DOHH2 (cell line): Measurements from ENCODE around the gene TIAM2.

Experiments used
- H3F3A ChIP-seq: fragments of 200-600 bp; sonication (generic), shearing (Covaris generic); 2 replicates; pipeline ENCODE4 v1.6.0; 2016; ENCODE audit warnings: antibody characterized with exemption, mild to moderate bottlenecking; ENCODE audit not compliant: control insufficient read depth, insufficient read depth
- H3K27ac ChIP-seq: fragments of 200-600 bp; sonication (generic); 2 replicates; pipeline ENCODE4 v1.5.1; 2014; ENCODE audit warnings: low read depth, mild to moderate bottlenecking, low read length, moderate library complexity
- H3K27me3 ChIP-seq: fragments of 200-600 bp; sonication (generic); 2 replicates; pipeline ENCODE4 v1.6.1; 2014; ENCODE audit warnings: mild to moderate bottlenecking, low read length, mixed read lengths; ENCODE audit not compliant: control insufficient read depth
- H3K36me3 ChIP-seq: fragments of 200-600 bp; sonication (generic); 2 replicates; pipeline ENCODE4 v1.6.1; 2014; ENCODE audit warnings: mild to moderate bottlenecking, low read length, moderate library complexity, mixed read lengths; ENCODE audit not compliant: control insufficient read depth
- H3K4me1 ChIP-seq: fragments of 200-600 bp; sonication (generic); 2 replicates; pipeline ENCODE4 v1.6.1; 2014; ENCODE audit warnings: mild to moderate bottlenecking, low read length, mixed read lengths; ENCODE audit not compliant: control insufficient read depth
- H3K4me2 ChIP-seq: fragments of 200-600 bp; sonication (generic); 2 replicates; pipeline ENCODE4 v1.6.0; 2014; ENCODE audit warnings: mild to moderate bottlenecking, low read length, moderate library complexity
- H3K4me3 ChIP-seq: fragments of 200-600 bp; sonication (generic); 2 replicates; pipeline ENCODE4 v1.5.1; 2014; ENCODE audit warnings: mild to moderate bottlenecking, low read length, mixed read lengths
- H3K79me2 ChIP-seq: fragments of 200-600 bp; sonication (generic); 2 replicates; pipeline ENCODE4 v1.6.1; 2014; ENCODE audit warnings: mild to moderate bottlenecking, low read length, mixed read lengths; ENCODE audit not compliant: control insufficient read depth
- H3K9me2 ChIP-seq: fragments of 200-600 bp; sonication (generic); replicated peaks from 2 replicates; pipeline ENCODE4 v1.6.1; 2014; ENCODE audit warnings: mild to moderate bottlenecking, low read length, mixed read lengths; ENCODE audit not compliant: control insufficient read depth
- H3K9me3 ChIP-seq: fragments of 200-600 bp; sonication (generic); 2 replicates; pipeline ENCODE4 v1.6.1; 2014; ENCODE audit warnings: antibody characterized with exemption, low read length, mixed read lengths; ENCODE audit not compliant: control insufficient read depth, insufficient read depth
- H4K20me1 ChIP-seq: fragments of 200-600 bp; sonication (generic); 2 replicates; pipeline ENCODE4 v1.6.0; 2014; ENCODE audit warnings: low read depth, mild to moderate bottlenecking, antibody characterized with exemption, low read length, moderate library complexity; ENCODE audit not compliant: control insufficient read depth, insufficient read depth
- CTCF ChIP-seq: fragments of 200-600 bp; sonication (generic); IDR thresholded peaks from one replicate; pipeline ENCODE4 v1.5.1; 2014; ENCODE audit warnings: antibody characterized with exemption, mild to moderate bottlenecking, low read depth, low read length; ENCODE audit not compliant: poor library complexity, severe bottlenecking
- EZH2phosphoT487 ChIP-seq: fragments of 200-600 bp; sonication (generic); IDR thresholded peaks from 2 replicates; pipeline ENCODE4 v1.6.1; 2017; ENCODE audit warnings: borderline replicate concordance, mild to moderate bottlenecking, antibody characterized with exemption, low read length, moderate library complexity, mixed read lengths

The TIAM2 gene

GRCh38 chr6:155011809-155012291 lies 16.7 kb downstream of the TIAM2 start:
- TF ChIP-seq CTCF (no peak), EZH2phosphoT487 (no peak)
- H3K4me2 ChIP-seq = no peak overlapping the region
- no peaks in the 10 kb centered on the region for H3F3A ChIP-seq
- H3K9me3 ChIP-seq = no peaks in the 10 kb centered on the region
- no peaks in the 10 kb centered on the region for H4K20me1 ChIP-seq
- H3K27me3 ChIP-seq = peaks cover 10% of the 10 kb centered on the region
- no peaks in the 10 kb centered on the region for H3K9me2 ChIP-seq
- no peaks in the 10 kb centered on the region for H3K79me2 ChIP-seq
- H3K36me3 ChIP-seq = no peaks in the 10 kb centered on the region
- H3K4me3 ChIP-seq = no peak overlapping the region
- no peak overlapping the region for H3K27ac ChIP-seq
- H3K4me1 ChIP-seq = no peaks in the 10 kb centered on the region

GRCh38 chr6:155013457-155013876 lies 18.4 kb downstream of the TIAM2 start:
- no peak overlapping the region for H3K27ac ChIP-seq
- no peaks in the 10 kb centered on the region for H3F3A ChIP-seq
- H4K20me1 ChIP-seq = no peaks in the 10 kb centered on the region
- no peaks in the 10 kb centered on the region for H3K4me1 ChIP-seq
- no peaks in the 10 kb centered on the region for H3K9me3 ChIP-seq
- no peaks in the 10 kb centered on the region for H3K36me3 ChIP-seq
- TF ChIP-seq CTCF (no peak), EZH2phosphoT487 (no peak)
- H3K27me3 ChIP-seq = peaks cover 10% of the 10 kb centered on the region
- no peaks in the 10 kb centered on the region for H3K9me2 ChIP-seq
- H3K4me2 ChIP-seq = no peak overlapping the region
- H3K79me2 ChIP-seq = no peaks in the 10 kb centered on the region
- H3K4me3 ChIP-seq = no peak overlapping the region

GRCh38 chr6:155014137-155014536 lies 19.0 kb downstream of the TIAM2 start:
- TF ChIP-seq CTCF (no peak), EZH2phosphoT487 (no peak)
- no peak overlapping the region for H3K4me2 ChIP-seq

More at GRCh38 chr6:155014137-155014536, 19.0 kb downstream of the TIAM2 start:
- H3K4me1 ChIP-seq = no peaks in the 10 kb centered on the region
- no peaks in the 10 kb centered on the region for H3K36me3 ChIP-seq
- no peaks in the 10 kb centered on the region for H4K20me1 ChIP-seq
- peaks cover 10% of the 10 kb centered on the region for H3K27me3 ChIP-seq
- no peaks in the 10 kb centered on the region for H3K9me2 ChIP-seq
- H3K9me3 ChIP-seq = no peaks in the 10 kb centered on the region
- H3F3A ChIP-seq = no peaks in the 10 kb centered on the region
- H3K4me3 ChIP-seq = no peak overlapping the region
- no peak overlapping the region for H3K27ac ChIP-seq
- H3K79me2 ChIP-seq = no peaks in the 10 kb centered on the region
